Bronchial epithelial cell (primary cell): ENCODE data around the gene HP. TPM values are rescaled to one million over a fixed set of nuclear protein-coding genes. Genes with fewer than 3 reads are reported as not detected.

ENCODE experiments used
- DNase-seq: peaks from one replicate; pipeline ENCODE4 v3.0.0-alpha.2; 2010; ENCODE audit warnings: low read depth
- FAIRE-seq: peaks from 2 replicates; lab custom pipeline; 2011; peaks lifted over from hg19 to GRCh38; lab: Jason Lieb, UNC
- H3K27me3 ChIP-seq: 2 replicates; pipeline ENCODE4 v1.5.1; 2011; ENCODE audit warnings: low read length; ENCODE audit not compliant: control insufficient read depth, insufficient read depth
- H3K36me3 ChIP-seq: 2 replicates; pipeline ENCODE4 v1.5.1; 2011; ENCODE audit warnings: low read length; ENCODE audit not compliant: control insufficient read depth, insufficient read depth
- H3K4me3 ChIP-seq: 2 replicates; pipeline ENCODE4 v1.5.1; 2011; ENCODE audit warnings: mild to moderate bottlenecking, low read depth, low read length, control low read depth
- total RNA-seq: library from RNA; depleted of rRNA; stranded (reverse); fragments of >200 nt; gene quantifications from 2 replicates; pipeline ENCODE4 v1.2.1, GENCODE V29; 2014
- TF ChIP-seq, protein P1 (sequence below): IDR thresholded peaks from 2 replicates; pipeline ENCODE4 v1.5.1; 2011; ENCODE audit warnings: mild to moderate bottlenecking, moderate library complexity, low read length, control low read depth, inconsistent platforms; ENCODE audit not compliant: insufficient read depth, severe bottlenecking

HP gene
- total RNA-seq, 1 donor from 2014 or later: not detected

DNA sequence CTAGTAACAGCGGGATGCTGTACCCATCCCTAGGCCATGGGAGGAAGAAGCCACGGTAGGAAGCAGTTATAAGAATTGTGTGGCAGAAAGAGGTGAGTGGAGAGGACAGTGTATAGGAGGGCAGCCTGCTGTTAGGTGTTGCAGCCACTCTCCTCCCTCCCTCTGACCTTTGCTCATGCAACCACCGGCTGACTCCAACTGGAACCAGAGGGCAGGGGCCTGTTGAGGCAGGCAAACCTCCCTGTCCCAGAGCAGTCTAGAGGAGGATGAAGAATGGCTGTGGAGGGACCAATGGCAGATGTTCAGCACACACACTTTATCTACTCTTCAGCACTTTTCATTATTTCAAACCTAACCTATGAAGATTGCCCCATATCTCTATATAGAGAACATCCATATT lies 36.9 kb downstream of the HP start:
- Histone ChIP-seq H3K27me3 (no peaks in the 10 kb centered on the region), H3K4me3 (no peak overlapping the region), H3K36me3 (peaks cover 13% of the 10 kb centered on the region)
- FAIRE-seq (no peak), DNase-seq (no peak)
- TF ChIP-seq, protein P1, sequence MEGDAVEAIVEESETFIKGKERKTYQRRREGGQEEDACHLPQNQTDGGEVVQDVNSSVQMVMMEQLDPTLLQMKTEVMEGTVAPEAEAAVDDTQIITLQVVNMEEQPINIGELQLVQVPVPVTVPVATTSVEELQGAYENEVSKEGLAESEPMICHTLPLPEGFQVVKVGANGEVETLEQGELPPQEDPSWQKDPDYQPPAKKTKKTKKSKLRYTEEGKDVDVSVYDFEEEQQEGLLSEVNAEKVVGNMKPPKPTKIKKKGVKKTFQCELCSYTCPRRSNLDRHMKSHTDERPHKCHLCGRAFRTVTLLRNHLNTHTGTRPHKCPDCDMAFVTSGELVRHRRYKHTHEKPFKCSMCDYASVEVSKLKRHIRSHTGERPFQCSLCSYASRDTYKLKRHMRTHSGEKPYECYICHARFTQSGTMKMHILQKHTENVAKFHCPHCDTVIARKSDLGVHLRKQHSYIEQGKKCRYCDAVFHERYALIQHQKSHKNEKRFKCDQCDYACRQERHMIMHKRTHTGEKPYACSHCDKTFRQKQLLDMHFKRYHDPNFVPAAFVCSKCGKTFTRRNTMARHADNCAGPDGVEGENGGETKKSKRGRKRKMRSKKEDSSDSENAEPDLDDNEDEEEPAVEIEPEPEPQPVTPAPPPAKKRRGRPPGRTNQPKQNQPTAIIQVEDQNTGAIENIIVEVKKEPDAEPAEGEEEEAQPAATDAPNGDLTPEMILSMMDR: no peak

DNA sequence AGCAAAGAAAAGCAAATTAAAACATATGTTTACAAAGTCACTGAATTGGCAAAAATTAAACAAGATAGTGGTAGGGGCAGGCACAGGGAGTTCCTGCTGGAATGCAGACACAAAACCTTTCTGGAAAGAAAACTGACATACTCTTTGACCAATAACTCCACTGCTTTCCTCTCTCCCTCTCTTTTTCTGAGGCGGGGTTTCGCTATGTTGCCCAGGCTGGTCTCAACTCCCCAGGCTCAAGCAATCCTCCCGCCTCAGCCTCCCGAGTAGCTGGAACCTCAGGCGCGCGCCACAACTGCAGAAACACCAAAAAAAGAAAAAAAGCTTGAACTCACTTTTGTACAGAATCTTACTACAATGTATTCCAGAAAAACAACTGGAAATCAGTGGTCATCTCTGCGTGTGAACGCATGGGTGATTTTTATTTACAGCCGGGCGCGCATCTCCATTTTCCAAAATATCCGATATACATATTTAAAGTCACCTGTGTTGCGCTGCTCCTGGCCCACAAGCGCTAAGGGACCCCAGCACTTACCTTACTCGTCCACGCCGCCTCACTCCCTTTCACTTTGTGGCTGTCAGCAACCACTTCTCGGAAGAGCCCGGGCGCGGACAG lies 38.6 kb downstream of the HP start:
- FAIRE-seq (no peak), DNase-seq (peak; percentile 74)
- peaks cover 16% of the 10 kb centered on the region for H3K36me3 ChIP-seq
- peak overlapping the region; percentile 81 for H3K4me3 ChIP-seq
- H3K27me3 ChIP-seq: no peaks in the 10 kb centered on the region
- TF ChIP-seq, protein P1: no peak

DNA sequence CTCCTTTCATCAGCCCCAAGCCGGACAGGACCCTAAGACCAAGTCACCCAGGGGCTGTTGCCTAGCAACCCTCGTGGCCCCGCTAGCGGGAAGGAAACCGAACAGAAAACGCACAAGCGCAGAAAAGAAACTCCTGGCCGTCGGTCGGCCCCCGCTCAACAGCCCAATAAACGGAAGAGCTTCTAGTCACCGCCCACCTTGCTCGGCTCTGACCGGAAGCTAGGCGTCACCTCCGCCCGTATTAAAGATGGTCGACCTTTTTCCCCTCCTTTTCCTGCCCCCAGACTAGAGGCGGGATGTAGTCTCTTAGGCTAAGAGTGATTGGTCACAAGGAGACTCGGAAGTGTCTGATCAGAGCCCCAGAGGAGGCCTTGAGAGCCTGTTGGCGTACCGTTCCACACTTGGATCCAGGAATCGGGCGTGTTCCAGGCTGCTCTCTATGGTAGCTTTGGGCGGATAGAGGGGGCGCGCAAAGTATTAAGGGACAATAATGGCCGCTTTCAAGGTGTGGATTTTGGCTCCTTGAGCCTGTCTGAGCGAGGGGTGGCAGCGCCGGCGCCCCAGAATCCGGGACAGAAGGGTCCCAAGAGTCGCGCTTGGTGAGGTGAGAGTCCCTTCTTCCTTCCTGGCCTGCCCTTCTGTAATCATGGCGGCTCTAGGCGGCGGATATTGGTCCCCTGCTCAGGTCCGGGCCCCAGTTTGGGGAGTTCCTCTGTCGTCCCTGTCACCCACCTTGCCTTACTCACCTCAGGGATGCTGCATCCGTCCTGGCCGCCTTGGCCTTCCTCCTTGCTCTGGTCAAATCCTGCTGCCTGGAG lies 39.4 kb downstream of the HP start, which contains the start of the genes DHX38 and TXNL4B:
Gene DHX38, plus strand, starts transcription at position 400 of the 818 bp plus-strand sequence. CDS start 2,311 bp downstream, outside the sequence.
Gene TXNL4B, minus strand, starts transcription at position 173 of the 818 bp plus-strand sequence. CDS start 2,871 bp downstream, outside the sequence.
- H3K27me3 ChIP-seq: no peaks in the 10 kb centered on the region
- DNase-seq (peak; percentile 99), FAIRE-seq (peak; percentile 52)
- H3K4me3 ChIP-seq: peak within 1 kb of the TSS; percentile 81
- TF ChIP-seq, protein P1: no peak
- H3K36me3 ChIP-seq: peaks cover 15% of the 10 kb centered on the region

DNA sequence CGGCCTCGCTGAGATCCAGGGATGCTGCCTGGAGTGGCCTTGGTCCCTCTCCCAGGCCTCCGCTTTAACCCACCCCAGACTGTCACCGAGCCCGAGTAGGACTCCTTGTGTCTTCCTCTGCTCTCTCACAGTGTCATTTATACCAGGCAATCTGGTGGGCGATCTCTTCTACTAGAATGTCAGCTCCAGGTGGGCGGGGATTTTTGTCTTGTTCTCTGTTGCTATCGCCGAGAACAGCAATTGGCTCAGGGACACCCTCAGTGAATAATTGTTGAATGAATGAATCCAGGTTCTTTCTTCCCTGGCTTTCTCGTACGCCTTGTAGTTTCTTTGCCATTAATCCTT lies 39.9 kb downstream of the HP start:
- no peaks in the 10 kb centered on the region for H3K27me3 ChIP-seq
- TF ChIP-seq, protein P1: no peak
- H3K36me3 ChIP-seq: peaks cover 16% of the 10 kb centered on the region
- no peak for FAIRE-seq
- peak overlapping the region; percentile 81 for H3K4me3 ChIP-seq
- peak; percentile 3 for DNase-seq

GRCh38 chr16:72098936-72099335 lies 44.6 kb downstream of the HP start:
- Histone ChIP-seq H3K27me3 (no peaks in the 10 kb centered on the region), H3K4me3 (no peak overlapping the region), H3K36me3 (peaks cover 42% of the 10 kb centered on the region)
- FAIRE-seq (no peak), DNase-seq (peak; percentile 3)
- TF ChIP-seq, protein P1: no peak
